Kidney epithelial cell (primary cell): ENCODE measurements around the gene INPP5A. TPM values are rescaled to one million over a fixed set of nuclear protein-coding genes. Genes with fewer than 3 reads are reported as not detected.

Experiments
- DNase-seq: peaks from one replicate; pipeline ENCODE4 v3.0.0-alpha.2; 2010; ENCODE audit warnings: low read depth
- H3K27me3 ChIP-seq: 2 replicates; pipeline ENCODE4 v1.6.0; 2011; ENCODE audit warnings: low read length; ENCODE audit not compliant: control insufficient read depth, insufficient read depth
- H3K36me3 ChIP-seq: 2 replicates; pipeline ENCODE4 v1.5.1; 2011; ENCODE audit warnings: low read length; ENCODE audit not compliant: control insufficient read depth, insufficient read depth
- H3K4me3 ChIP-seq: 2 replicates; pipeline ENCODE4 v1.5.1; 2011; ENCODE audit warnings: low read depth, mild to moderate bottlenecking, control low read depth, low read length
- CTCF ChIP-seq: IDR thresholded peaks from 2 replicates; pipeline ENCODE4 v1.5.1; 2011; ENCODE audit warnings: mild to moderate bottlenecking, moderate library complexity, low read length, control low read depth, inconsistent platforms; ENCODE audit not compliant: insufficient read depth, poor library complexity, severe bottlenecking
- total RNA-seq: library from RNA; depleted of rRNA; stranded (reverse); fragments of >200 nt; gene quantifications from 2 replicates; pipeline ENCODE4 v1.2.3, GENCODE V29; 2015

Gene INPP5A
- total RNA-seq, 1 donor from 2014 or later, result 45.1 TPM

- DNase-seq, result no peak
- Histone ChIP-seq H3K36me3 (no peaks in the 10 kb centered on the region), H3K4me3 (no peak overlapping the region), H3K27me3 (no peaks in the 10 kb centered on the region)
- TF ChIP-seq CTCF, result no peak
Observed at GRCh38 chr10:132534391-132535064, 3.1 kb upstream of the INPP5A start.

GRCh38 chr10:132535065-132535651, 2.4 kb upstream of the INPP5A start:
- Histone ChIP-seq H3K36me3 (no peaks in the 10 kb centered on the region), H3K27me3 (no peaks in the 10 kb centered on the region), H3K4me3 (no peak overlapping the region)
- TF ChIP-seq CTCF, result no peak
- no peak for DNase-seq

GRCh38 chr10:132536241-132536876, 1.2 kb upstream of the INPP5A start:
- Histone ChIP-seq H3K27me3 (no peaks in the 10 kb centered on the region), H3K36me3 (no peaks in the 10 kb centered on the region), H3K4me3 (peak overlapping the region; percentile 79)
- DNase-seq, result no peak
- no peak for TF ChIP-seq CTCF

GRCh38 chr10:132536877-132537683, 507 bp upstream of the INPP5A start:
- no peak for TF ChIP-seq CTCF

GRCh38 chr10:132538031-132538789, 623 bp downstream of the INPP5A start:
- TF ChIP-seq CTCF, result no peak
- DNase-seq, result no peak
- H3K27me3 ChIP-seq, result no peaks in the 10 kb centered on the region
- H3K36me3 ChIP-seq, result no peaks in the 10 kb centered on the region
- H3K4me3 ChIP-seq, result peak overlapping the region; percentile 71

More at GRCh38 chr10:132536877-132537683, 507 bp upstream of the INPP5A start:
- H3K27me3 ChIP-seq, result no peaks in the 10 kb centered on the region
- H3K36me3 ChIP-seq, result no peaks in the 10 kb centered on the region
- DNase-seq, result peak; percentile 92
- H3K4me3 ChIP-seq, result peak overlapping the region; percentile 79
